ENCODE data around the gene MBOAT1. TPM values are rescaled to one million over a fixed set of nuclear protein-coding genes. Genes with fewer than 3 reads are reported as not detected.

Gene MBOAT1
- total and polyA plus RNA-seq, 9 donors = 8.5 to 30.2 (median 12.7) TPM

DNA sequence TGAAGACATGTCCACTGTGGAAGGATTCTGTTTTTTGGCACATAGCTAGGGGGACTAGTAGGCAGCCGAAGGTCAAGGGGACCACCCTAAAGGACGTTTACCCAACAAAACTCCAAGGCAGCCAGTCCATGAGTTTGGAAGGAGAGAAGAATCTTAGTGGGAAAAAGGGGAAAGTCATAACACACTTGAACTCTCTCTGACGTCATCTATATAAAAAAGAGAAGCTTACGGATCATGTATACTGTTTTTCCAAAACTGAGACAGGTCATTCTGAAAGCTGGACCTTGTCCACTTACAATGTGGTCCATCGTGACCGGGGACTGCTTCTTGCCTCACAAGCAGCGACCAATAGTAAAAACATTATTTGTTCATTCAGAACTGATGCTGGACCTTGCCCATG is 95.5 kb downstream of the MBOAT1 start:
- Histone ChIP-seq H3K27ac (no peak overlapping the region), H3K4me1 (ENCODE audit: insufficient read depth) (no peaks in the 10 kb centered on the region), H3K9me3 (no peaks in the 10 kb centered on the region), H3K4me3 (no peak overlapping the region), H3K27me3 (no peaks in the 10 kb centered on the region), H3K36me3 (no peaks in the 10 kb centered on the region)
- intact Hi-C loops (cut with DNase I) = no loop called here
- TF ChIP-seq EP300 (IDR thresholded peaks at IDR 0.05) (no peak), POLR2A (IDR thresholded peaks at IDR 0.05) (no peak)
- TF ChIP-seq, protein P1, sequence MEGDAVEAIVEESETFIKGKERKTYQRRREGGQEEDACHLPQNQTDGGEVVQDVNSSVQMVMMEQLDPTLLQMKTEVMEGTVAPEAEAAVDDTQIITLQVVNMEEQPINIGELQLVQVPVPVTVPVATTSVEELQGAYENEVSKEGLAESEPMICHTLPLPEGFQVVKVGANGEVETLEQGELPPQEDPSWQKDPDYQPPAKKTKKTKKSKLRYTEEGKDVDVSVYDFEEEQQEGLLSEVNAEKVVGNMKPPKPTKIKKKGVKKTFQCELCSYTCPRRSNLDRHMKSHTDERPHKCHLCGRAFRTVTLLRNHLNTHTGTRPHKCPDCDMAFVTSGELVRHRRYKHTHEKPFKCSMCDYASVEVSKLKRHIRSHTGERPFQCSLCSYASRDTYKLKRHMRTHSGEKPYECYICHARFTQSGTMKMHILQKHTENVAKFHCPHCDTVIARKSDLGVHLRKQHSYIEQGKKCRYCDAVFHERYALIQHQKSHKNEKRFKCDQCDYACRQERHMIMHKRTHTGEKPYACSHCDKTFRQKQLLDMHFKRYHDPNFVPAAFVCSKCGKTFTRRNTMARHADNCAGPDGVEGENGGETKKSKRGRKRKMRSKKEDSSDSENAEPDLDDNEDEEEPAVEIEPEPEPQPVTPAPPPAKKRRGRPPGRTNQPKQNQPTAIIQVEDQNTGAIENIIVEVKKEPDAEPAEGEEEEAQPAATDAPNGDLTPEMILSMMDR (IDR thresholded peaks at IDR 0.05) = no peak
- 80 to 86% (median 86%) methylated on average over 7 of the region's 7 CpGs for WGBS, 3 donors
- no peak for DNase-seq

DNA sequence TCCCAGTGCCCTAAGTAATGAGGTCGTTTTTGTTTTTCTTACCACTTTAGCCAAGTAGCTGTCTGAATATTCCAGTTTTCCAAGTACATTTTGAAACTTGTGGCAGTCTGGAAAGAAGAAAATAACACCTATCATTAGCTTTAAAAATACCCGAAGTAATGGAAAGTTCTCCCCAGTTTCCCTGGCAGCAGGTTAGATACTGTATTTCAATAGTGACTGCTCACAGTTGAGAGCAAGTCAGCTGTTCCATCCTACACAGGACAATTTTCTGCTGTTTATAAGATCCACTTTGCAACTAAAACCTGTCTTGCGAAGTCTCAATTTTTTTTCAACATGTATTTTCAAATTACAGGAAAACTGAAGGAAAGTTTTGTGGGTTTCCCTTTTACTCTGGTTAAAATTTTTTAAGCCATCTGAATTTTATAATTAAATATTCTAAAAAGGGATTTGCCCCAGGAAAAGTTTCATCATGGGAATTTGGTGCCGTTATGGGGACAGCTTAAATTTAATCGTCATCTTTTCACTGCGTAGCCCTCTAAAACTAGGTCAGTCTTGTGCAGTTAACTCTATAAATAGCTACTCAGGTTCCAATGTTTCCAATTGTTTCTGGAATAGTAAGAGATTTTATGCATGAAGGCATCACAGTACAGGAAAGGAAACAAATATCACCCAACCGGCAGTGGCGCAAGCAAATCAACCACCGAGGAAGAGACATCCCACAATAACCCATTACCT is 96.9 kb downstream of the MBOAT1 start:
- H3K27ac ChIP-seq = no peak overlapping the region
- no peaks in the 10 kb centered on the region for H3K27me3 ChIP-seq
- no peaks in the 10 kb centered on the region for H3K36me3 ChIP-seq
- H3K4me1 ChIP-seq (ENCODE audit: insufficient read depth) = no peaks in the 10 kb centered on the region
- intact Hi-C loops (cut with DNase I) = no loop called here
- no peak overlapping the region for H3K4me3 ChIP-seq
- WGBS, 3 donors = 56 to 71% (median 62%) methylated on average over 9 of the region's 9 CpGs
- TF ChIP-seq, protein P1 (IDR thresholded peaks at IDR 0.05) = no peak
- TF ChIP-seq POLR2A (IDR thresholded peaks at IDR 0.05) = no peak
- TF ChIP-seq EP300 (IDR thresholded peaks at IDR 0.05) = no peak
- DNase-seq = no peak
- H3K9me3 ChIP-seq = no peaks in the 10 kb centered on the region

DNA sequence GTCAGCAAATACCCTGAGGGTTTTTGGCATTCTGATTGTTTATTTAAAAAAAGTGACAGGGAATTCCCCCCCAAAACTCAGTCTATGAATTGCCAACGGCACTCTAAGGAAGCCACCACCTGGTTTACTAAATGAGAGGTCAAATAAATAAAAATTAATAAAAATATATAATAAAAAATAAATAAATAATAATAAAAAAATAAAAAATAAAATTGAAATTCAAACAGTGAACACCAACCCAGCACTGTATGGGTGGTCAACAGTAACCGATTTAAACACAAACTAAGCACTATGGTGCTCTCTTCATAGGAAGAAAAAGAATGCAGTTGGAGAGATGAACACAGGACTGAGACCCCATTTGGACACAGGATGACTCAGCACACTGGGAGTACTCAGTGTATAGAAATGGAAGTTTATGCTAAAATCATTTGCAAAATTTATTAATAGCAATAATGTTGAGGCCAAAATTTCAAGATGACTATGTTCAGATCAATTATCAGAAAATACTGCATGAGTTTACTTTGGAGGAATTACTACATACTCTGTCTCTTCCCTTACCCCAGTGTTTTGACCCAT is 98.5 kb downstream of the MBOAT1 start:
- intact Hi-C loops (cut with DNase I) = no loop called here
- H3K27me3 ChIP-seq = no peaks in the 10 kb centered on the region
- no peaks in the 10 kb centered on the region for H3K36me3 ChIP-seq
- H3K4me1 ChIP-seq (ENCODE audit: insufficient read depth) = no peaks in the 10 kb centered on the region
- TF ChIP-seq, protein P1 (IDR thresholded peaks at IDR 0.05) = no peak
- TF ChIP-seq POLR2A (IDR thresholded peaks at IDR 0.05) = no peak
- no peak for TF ChIP-seq EP300 (IDR thresholded peaks at IDR 0.05)
- DNase-seq = no peak
- no peak overlapping the region for H3K27ac ChIP-seq
- 78 to 91% (median 85%) methylated on average over 2 of the region's 2 CpGs for WGBS, 3 donors
- H3K4me3 ChIP-seq = no peak overlapping the region
- no peaks in the 10 kb centered on the region for H3K9me3 ChIP-seq

DNA sequence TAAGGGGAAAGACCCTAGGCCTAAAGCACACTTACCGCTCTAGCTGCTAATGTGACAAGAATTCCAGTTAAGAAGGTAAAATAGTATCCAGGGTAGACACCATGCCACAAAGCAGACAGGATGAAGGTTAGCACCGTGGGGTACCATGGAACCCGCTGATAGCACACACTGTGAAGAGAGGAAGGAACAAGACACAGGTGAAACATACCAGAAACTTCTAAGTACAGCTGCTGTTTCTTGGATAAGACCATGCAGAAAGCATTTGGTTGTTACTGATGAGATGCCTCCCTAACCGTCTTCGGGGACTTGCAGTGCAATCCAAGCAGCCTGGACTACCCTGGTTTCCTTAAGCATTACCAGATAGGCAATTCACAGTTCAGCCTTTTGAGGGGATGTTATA is 99.4 kb downstream of the MBOAT1 start:
- no peak for DNase-seq
- intact Hi-C loops (cut with DNase I) = no loop called here
- TF ChIP-seq, protein P1 (IDR thresholded peaks at IDR 0.05) = no peak
- TF ChIP-seq EP300 (IDR thresholded peaks at IDR 0.05) (no peak), POLR2A (IDR thresholded peaks at IDR 0.05) (no peak)
- H3K4me3 ChIP-seq = no peak overlapping the region
- no peaks in the 10 kb centered on the region for H3K4me1 ChIP-seq (ENCODE audit: insufficient read depth)
- 95 to 96% (median 96%) methylated on average over 5 of the region's 5 CpGs for WGBS, 3 donors
- no peaks in the 10 kb centered on the region for H3K27me3 ChIP-seq
- no peak overlapping the region for H3K27ac ChIP-seq
- no peaks in the 10 kb centered on the region for H3K36me3 ChIP-seq
- no peaks in the 10 kb centered on the region for H3K9me3 ChIP-seq
